IPS-15b (cell line): ENCODE data around the gene C10orf90.

Source experiments
- H3K27me3 ChIP-seq: one replicate; pipeline ENCODE4 v1.6.1; 2013; ENCODE audit warnings: low read length; ENCODE audit not compliant: control insufficient read depth, insufficient read depth
- H3K36me3 ChIP-seq: one replicate; pipeline ENCODE4 v1.6.1; 2013; ENCODE audit warnings: low read length; ENCODE audit not compliant: control insufficient read depth, insufficient read depth
- H3K4me1 ChIP-seq: one replicate; pipeline ENCODE4 v1.6.1; 2013; ENCODE audit warnings: mild to moderate bottlenecking, low read length; ENCODE audit not compliant: control insufficient read depth, insufficient read depth
- H3K4me3 ChIP-seq: one replicate; pipeline ENCODE4 v1.5.1; 2013; ENCODE audit warnings: low read depth, low read length
- H3K9ac ChIP-seq: one replicate; pipeline ENCODE4 v1.6.1; 2013; ENCODE audit warnings: low read depth, mild to moderate bottlenecking, low read length
- H3K9me3 ChIP-seq: one replicate; pipeline ENCODE4 v1.6.1; 2013; ENCODE audit warnings: mild to moderate bottlenecking, low read length; ENCODE audit not compliant: control insufficient read depth, insufficient read depth

The C10orf90 gene

GRCh38 chr10:126527645-126528314 lies 142.7 kb downstream of the C10orf90 start:
- H3K4me3 ChIP-seq = no peak overlapping the region
- no peak overlapping the region for H3K9ac ChIP-seq
- H3K4me1 ChIP-seq = no peaks in the 10 kb centered on the region
- no peaks in the 10 kb centered on the region for H3K9me3 ChIP-seq
- H3K27me3 ChIP-seq = no peaks in the 10 kb centered on the region
- no peaks in the 10 kb centered on the region for H3K36me3 ChIP-seq

- Histone ChIP-seq H3K36me3 (no peaks in the 10 kb centered on the region), H3K9ac (no peak overlapping the region), H3K9me3 (no peaks in the 10 kb centered on the region), H3K4me3 (no peak overlapping the region), H3K4me1 (no peaks in the 10 kb centered on the region), H3K27me3 (no peaks in the 10 kb centered on the region)
Measured at GRCh38 chr10:126525326-126525725, 145.2 kb downstream of the C10orf90 start.

GRCh38 chr10:126524526-126524925 lies 146.0 kb downstream of the C10orf90 start:
- Histone ChIP-seq H3K9ac (no peak overlapping the region), H3K36me3 (no peaks in the 10 kb centered on the region), H3K27me3 (no peaks in the 10 kb centered on the region), H3K4me1 (no peaks in the 10 kb centered on the region), H3K4me3 (no peak overlapping the region), H3K9me3 (no peaks in the 10 kb centered on the region)

GRCh38 chr10:126523071-126523470 lies 147.4 kb downstream of the C10orf90 start:
- no peak overlapping the region for H3K9ac ChIP-seq
- no peaks in the 10 kb centered on the region for H3K36me3 ChIP-seq
- H3K4me3 ChIP-seq = no peak overlapping the region
- no peaks in the 10 kb centered on the region for H3K4me1 ChIP-seq
- no peaks in the 10 kb centered on the region for H3K9me3 ChIP-seq
- H3K27me3 ChIP-seq = no peaks in the 10 kb centered on the region

GRCh38 chr10:126521399-126521798 lies 149.1 kb downstream of the C10orf90 start:
- H3K4me1 ChIP-seq = no peaks in the 10 kb centered on the region
- no peak overlapping the region for H3K4me3 ChIP-seq
- H3K9ac ChIP-seq = no peak overlapping the region
- no peaks in the 10 kb centered on the region for H3K9me3 ChIP-seq
- no peaks in the 10 kb centered on the region for H3K36me3 ChIP-seq
- H3K27me3 ChIP-seq = no peaks in the 10 kb centered on the region

- Histone ChIP-seq H3K9me3 (no peaks in the 10 kb centered on the region), H3K4me3 (no peak overlapping the region), H3K9ac (no peak overlapping the region), H3K36me3 (no peaks in the 10 kb centered on the region), H3K27me3 (no peaks in the 10 kb centered on the region), H3K4me1 (no peaks in the 10 kb centered on the region)
Measured at GRCh38 chr10:126520751-126521317, 149.7 kb downstream of the C10orf90 start.

GRCh38 chr10:126519992-126520391 lies 150.5 kb downstream of the C10orf90 start:
- H3K36me3 ChIP-seq = no peaks in the 10 kb centered on the region
- H3K27me3 ChIP-seq = no peaks in the 10 kb centered on the region
- no peaks in the 10 kb centered on the region for H3K4me1 ChIP-seq
- no peaks in the 10 kb centered on the region for H3K9me3 ChIP-seq
- no peak overlapping the region for H3K4me3 ChIP-seq
- H3K9ac ChIP-seq = no peak overlapping the region

GRCh38 chr10:126519185-126519584 lies 151.3 kb downstream of the C10orf90 start:
- no peak overlapping the region for H3K9ac ChIP-seq
- no peaks in the 10 kb centered on the region for H3K4me1 ChIP-seq
- no peak overlapping the region for H3K4me3 ChIP-seq
- no peaks in the 10 kb centered on the region for H3K36me3 ChIP-seq
- H3K27me3 ChIP-seq = no peaks in the 10 kb centered on the region
- no peaks in the 10 kb centered on the region for H3K9me3 ChIP-seq

- Histone ChIP-seq H3K9ac (no peak overlapping the region), H3K36me3 (no peaks in the 10 kb centered on the region), H3K4me1 (no peaks in the 10 kb centered on the region), H3K4me3 (no peak overlapping the region), H3K9me3 (no peaks in the 10 kb centered on the region), H3K27me3 (no peaks in the 10 kb centered on the region)
Measured at GRCh38 chr10:126518218-126519080, 152.0 kb downstream of the C10orf90 start.

GRCh38 chr10:126516515-126516914 lies 154.0 kb downstream of the C10orf90 start:
- no peak overlapping the region for H3K4me3 ChIP-seq

GRCh38 chr10:126511917-126512479 lies 158.5 kb downstream of the C10orf90 start:
- Histone ChIP-seq H3K4me1 (no peaks in the 10 kb centered on the region), H3K4me3 (no peak overlapping the region), H3K36me3 (no peaks in the 10 kb centered on the region), H3K9me3 (no peaks in the 10 kb centered on the region), H3K9ac (no peak overlapping the region), H3K27me3 (no peaks in the 10 kb centered on the region)

More at GRCh38 chr10:126516515-126516914, 154.0 kb downstream of the C10orf90 start:
- Histone ChIP-seq H3K9me3 (no peaks in the 10 kb centered on the region), H3K4me1 (no peaks in the 10 kb centered on the region), H3K9ac (no peak overlapping the region), H3K27me3 (no peaks in the 10 kb centered on the region), H3K36me3 (no peaks in the 10 kb centered on the region)
